ENCODE results near the gene NAT8L.

The NAT8L gene

GRCh38 chr4:2047781-2048581 lies 11.1 kb upstream of the NAT8L start:
- DNase-seq (ENCODE audit: low read depth): no peak
- TF ChIP-seq CTCF (IDR thresholded peaks at IDR 0.05; ENCODE audit: control insufficient read depth, extremely low read depth, insufficient read depth): no peak
- H3K4me3 ChIP-seq (ENCODE audit: low read depth, low read length): no peak overlapping the region

GRCh38 chr4:2048831-2049230 lies 10.3 kb upstream of the NAT8L start:
- no peak overlapping the region for H3K4me3 ChIP-seq (ENCODE audit: low read depth, low read length)
- DNase-seq (ENCODE audit: low read depth): no peak
- no peak for TF ChIP-seq CTCF (IDR thresholded peaks at IDR 0.05; ENCODE audit: control insufficient read depth, extremely low read depth, insufficient read depth)

GRCh38 chr4:2049381-2049780 lies 9.7 kb upstream of the NAT8L start:
- DNase-seq (ENCODE audit: low read depth): no peak
- TF ChIP-seq CTCF (IDR thresholded peaks at IDR 0.05; ENCODE audit: control insufficient read depth, extremely low read depth, insufficient read depth): no peak
- H3K4me3 ChIP-seq (ENCODE audit: low read depth, low read length): no peak overlapping the region

GRCh38 chr4:2049811-2050210 lies 9.3 kb upstream of the NAT8L start:
- no peak for TF ChIP-seq CTCF (IDR thresholded peaks at IDR 0.05; ENCODE audit: control insufficient read depth, extremely low read depth, insufficient read depth)
- H3K4me3 ChIP-seq (ENCODE audit: low read depth, low read length): no peak overlapping the region
- DNase-seq (ENCODE audit: low read depth): no peak

GRCh38 chr4:2051086-2051485 lies 8.0 kb upstream of the NAT8L start:
- TF ChIP-seq CTCF (IDR thresholded peaks at IDR 0.05; ENCODE audit: control insufficient read depth, extremely low read depth, insufficient read depth): no peak

GRCh38 chr4:2054217-2054616 lies 4.9 kb upstream of the NAT8L start:
- DNase-seq (ENCODE audit: low read depth): no peak
- TF ChIP-seq CTCF (IDR thresholded peaks at IDR 0.05; ENCODE audit: control insufficient read depth, extremely low read depth, insufficient read depth): no peak
- H3K4me3 ChIP-seq (ENCODE audit: low read depth, low read length): no peak overlapping the region

More at GRCh38 chr4:2051086-2051485, 8.0 kb upstream of the NAT8L start:
- no peak for DNase-seq (ENCODE audit: low read depth)
- no peak overlapping the region for H3K4me3 ChIP-seq (ENCODE audit: low read depth, low read length)

Measured in LNCaP clone FGC (cell line).